ENCODE data around the gene CENPV.
A peak's percentile ranks its signal among the peaks of the same experiment; 100 is the strongest.

The CENPV gene

GRCh38 chr17:16381496-16381820 lies 28.2 kb upstream of the CENPV start:
- peak overlapping the region; percentile 100 for H3K27ac ChIP-seq (ENCODE audit: low read depth, low read length, severe bottlenecking)
- H3K4me3 ChIP-seq (ENCODE audit: extremely low read depth, insufficient read depth, low read length, poor library complexity, severe bottlenecking), result peak overlapping the region; percentile 80
- 6 to 9% methylated on average over 14 of the region's 14 CpGs for WGBS, 2 experiments (ENCODE audit: insufficient coverage in 2 of 2)
- H3K9me3 ChIP-seq (ENCODE audit: control insufficient read depth, low read length), result peaks cover 4% of the 10 kb centered on the region
- H3K36me3 ChIP-seq (ENCODE audit: control insufficient read depth, insufficient read depth, low read length), result peaks cover 23% of the 10 kb centered on the region
- H3K4me1 ChIP-seq (ENCODE audit: control insufficient read depth, insufficient read depth, low read length, poor library complexity, severe bottlenecking), result peaks cover 9% of the 10 kb centered on the region

DNA sequence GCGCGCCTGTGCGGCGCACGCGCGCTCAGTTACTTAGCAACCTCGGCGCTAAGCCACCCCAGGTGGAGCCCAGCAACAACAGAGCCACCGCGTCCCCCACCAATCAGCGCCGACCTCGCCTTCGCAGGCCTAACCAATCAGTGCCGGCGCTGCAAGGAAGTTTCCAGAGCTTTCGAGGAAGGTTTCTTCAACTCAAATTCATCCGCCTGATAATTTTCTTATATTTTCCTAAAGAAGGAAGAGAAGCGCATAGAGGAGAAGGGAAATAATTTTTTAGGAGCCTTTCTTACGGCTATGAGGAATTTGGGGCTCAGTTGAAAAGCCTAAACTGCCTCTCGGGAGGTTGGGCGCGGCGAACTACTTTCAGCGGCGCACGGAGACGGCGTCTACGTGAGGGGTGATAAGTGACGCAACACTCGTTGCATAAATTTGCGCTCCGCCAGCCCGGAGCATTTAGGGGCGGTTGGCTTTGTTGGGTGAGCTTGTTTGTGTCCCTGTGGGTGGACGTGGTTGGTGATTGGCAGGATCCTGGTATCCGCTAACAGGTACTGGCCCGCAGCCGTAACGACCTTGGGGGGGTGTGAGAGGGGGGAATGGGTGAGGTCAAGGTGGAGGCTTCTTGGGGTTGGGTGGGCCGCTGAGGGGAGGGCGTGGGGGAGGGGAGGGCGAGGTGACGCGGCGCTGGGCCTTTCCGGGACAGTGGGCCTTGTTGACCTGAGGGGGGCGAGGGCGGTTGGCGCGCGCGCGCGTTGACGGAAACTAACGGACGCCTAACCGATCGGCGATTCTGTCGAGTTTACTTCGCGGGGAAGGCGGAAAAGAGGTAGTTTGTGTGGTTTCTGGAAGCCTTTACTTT lies 27.6 kb upstream of the CENPV start, which contains the start of gene UBB:
Gene UBB, plus strand, starts transcription at position 452 of the 856 bp plus-strand sequence. CDS start 817 bp downstream, outside the sequence.
- Histone ChIP-seq H3K4me1 (ENCODE audit: control insufficient read depth, insufficient read depth, low read length, poor library complexity, severe bottlenecking) (peaks cover 9% of the 10 kb centered on the region), H3K27ac (ENCODE audit: low read depth, low read length, severe bottlenecking) (peak within 1 kb of the TSS; percentile 100), H3K36me3 (ENCODE audit: control insufficient read depth, insufficient read depth, low read length) (peaks cover 23% of the 10 kb centered on the region), H3K9me3 (ENCODE audit: control insufficient read depth, low read length) (peaks cover 4% of the 10 kb centered on the region), H3K4me3 (ENCODE audit: extremely low read depth, insufficient read depth, low read length, poor library complexity, severe bottlenecking) (peak within 1 kb of the TSS; percentile 80)
- WGBS, 2 experiments (ENCODE audit: insufficient coverage in 2 of 2), result 0 to 1% methylated on average over 48 to 59 of the region's 67 CpGs

- WGBS, 2 experiments (ENCODE audit: insufficient coverage in 2 of 2), result 87 to 94% methylated on average over 6 of the region's 8 CpGs
- Histone ChIP-seq H3K27ac (ENCODE audit: low read depth, low read length, severe bottlenecking) (no peak overlapping the region), H3K36me3 (ENCODE audit: control insufficient read depth, insufficient read depth, low read length) (peaks cover 23% of the 10 kb centered on the region), H3K4me1 (ENCODE audit: control insufficient read depth, insufficient read depth, low read length, poor library complexity, severe bottlenecking) (peaks cover 9% of the 10 kb centered on the region), H3K4me3 (ENCODE audit: extremely low read depth, insufficient read depth, low read length, poor library complexity, severe bottlenecking) (no peak overlapping the region), H3K9me3 (ENCODE audit: control insufficient read depth, low read length) (peaks cover 4% of the 10 kb centered on the region)
Measured at GRCh38 chr17:16379654-16380053, 26.4 kb upstream of the CENPV start.

- 83 to 91% methylated on average over 15 to 16 of the region's 17 CpGs for WGBS, 2 experiments (ENCODE audit: insufficient coverage in 2 of 2)
- Histone ChIP-seq H3K4me1 (ENCODE audit: control insufficient read depth, insufficient read depth, low read length, poor library complexity, severe bottlenecking) (peaks cover 9% of the 10 kb centered on the region), H3K4me3 (ENCODE audit: extremely low read depth, insufficient read depth, low read length, poor library complexity, severe bottlenecking) (no peak overlapping the region), H3K27ac (ENCODE audit: low read depth, low read length, severe bottlenecking) (no peak overlapping the region), H3K9me3 (ENCODE audit: control insufficient read depth, low read length) (peaks cover 4% of the 10 kb centered on the region), H3K36me3 (ENCODE audit: control insufficient read depth, insufficient read depth, low read length) (peaks cover 18% of the 10 kb centered on the region)
Measured at GRCh38 chr17:16378636-16379282, 25.5 kb upstream of the CENPV start.

DNA sequence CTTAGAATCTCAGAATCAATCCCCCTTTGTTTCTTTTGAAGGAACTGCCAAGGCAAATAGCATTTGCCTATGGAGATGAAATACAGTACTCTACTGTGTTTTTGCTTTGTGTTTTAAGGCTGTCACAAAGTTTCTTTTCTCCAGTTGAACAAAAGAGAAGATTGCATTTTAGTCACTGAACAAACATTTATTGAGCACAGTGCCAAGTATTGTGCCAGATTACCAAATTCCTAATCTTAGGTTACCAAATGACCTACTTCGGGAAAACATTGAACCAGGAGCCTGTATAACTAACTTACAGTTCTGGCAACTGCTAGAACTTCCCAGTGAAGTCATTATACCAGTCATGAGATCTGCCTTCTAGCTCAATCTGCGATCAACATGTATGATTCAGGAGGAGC lies 24.7 kb upstream of the CENPV start:
- H3K36me3 ChIP-seq (ENCODE audit: control insufficient read depth, insufficient read depth, low read length), result peaks cover 9% of the 10 kb centered on the region
- WGBS, 2 experiments (ENCODE audit: insufficient coverage in 2 of 2), result 100% methylated on average over 1 of the region's 2 CpGs

DNA sequence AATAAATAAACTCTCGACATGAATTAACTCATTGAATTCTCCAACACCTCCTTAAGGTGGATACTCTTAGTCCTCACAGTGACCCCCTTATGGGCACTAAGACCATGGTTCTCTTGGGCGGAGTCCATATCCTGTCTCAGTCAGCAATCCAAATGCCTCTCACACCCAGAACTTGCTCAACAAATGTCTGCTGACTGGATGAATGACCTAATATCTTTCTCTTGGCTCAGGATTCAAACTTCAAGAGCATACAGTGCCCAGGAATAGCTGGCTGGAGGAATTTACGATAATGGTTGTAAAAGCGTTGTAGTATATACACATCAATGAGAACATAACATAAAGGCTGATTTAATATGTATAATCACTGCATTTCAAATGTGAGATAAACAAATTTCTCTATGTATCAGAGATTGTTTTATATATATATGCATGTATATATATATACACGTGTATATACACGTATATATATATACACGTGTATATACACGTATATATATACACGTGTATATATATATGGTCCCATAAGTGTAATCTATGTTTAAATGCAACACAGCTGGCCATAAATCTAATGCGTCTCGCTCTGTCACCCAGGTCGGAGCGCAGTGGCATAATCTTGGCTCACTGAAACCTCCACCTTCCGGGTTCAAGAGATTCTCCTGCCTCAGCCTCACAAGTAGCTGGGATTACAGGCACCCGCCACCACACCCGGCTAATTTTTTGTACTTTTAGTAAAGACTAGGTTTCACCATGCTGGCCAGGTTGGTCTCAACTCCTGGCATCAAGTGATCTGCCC lies 21.1 kb upstream of the CENPV start:
- no peaks in the 10 kb centered on the region for H3K4me1 ChIP-seq (ENCODE audit: control insufficient read depth, insufficient read depth, low read length, poor library complexity, severe bottlenecking)
- H3K9me3 ChIP-seq (ENCODE audit: control insufficient read depth, low read length), result no peaks in the 10 kb centered on the region
- no peaks in the 10 kb centered on the region for H3K36me3 ChIP-seq (ENCODE audit: control insufficient read depth, insufficient read depth, low read length)
- H3K4me3 ChIP-seq (ENCODE audit: extremely low read depth, insufficient read depth, low read length, poor library complexity, severe bottlenecking), result no peak overlapping the region
- H3K27ac ChIP-seq (ENCODE audit: low read depth, low read length, severe bottlenecking), result no peak overlapping the region
- WGBS, 2 experiments (ENCODE audit: insufficient coverage in 2 of 2), result 94 to 95% methylated on average over 7 to 8 of the region's 16 CpGs

More for the DNA sequence above, 24.7 kb upstream of the CENPV start:
- H3K9me3 ChIP-seq (ENCODE audit: control insufficient read depth, low read length), result peaks cover 4% of the 10 kb centered on the region
- peaks cover 6% of the 10 kb centered on the region for H3K4me1 ChIP-seq (ENCODE audit: control insufficient read depth, insufficient read depth, low read length, poor library complexity, severe bottlenecking)
- H3K27ac ChIP-seq (ENCODE audit: low read depth, low read length, severe bottlenecking), result no peak overlapping the region
- H3K4me3 ChIP-seq (ENCODE audit: extremely low read depth, insufficient read depth, low read length, poor library complexity, severe bottlenecking), result no peak overlapping the region

- Histone ChIP-seq H3K27ac (ENCODE audit: low read depth, low read length, severe bottlenecking) (no peak overlapping the region), H3K4me1 (ENCODE audit: control insufficient read depth, insufficient read depth, low read length, poor library complexity, severe bottlenecking) (no peaks in the 10 kb centered on the region), H3K36me3 (ENCODE audit: control insufficient read depth, insufficient read depth, low read length) (no peaks in the 10 kb centered on the region), H3K4me3 (ENCODE audit: extremely low read depth, insufficient read depth, low read length, poor library complexity, severe bottlenecking) (no peak overlapping the region), H3K9me3 (ENCODE audit: control insufficient read depth, low read length) (no peaks in the 10 kb centered on the region)
- WGBS, 2 experiments (ENCODE audit: insufficient coverage in 2 of 2), result 94 to 96% methylated on average over 3 to 4 of the region's 5 CpGs
Measured at GRCh38 chr17:16371742-16372141, 18.5 kb upstream of the CENPV start.

DNA sequence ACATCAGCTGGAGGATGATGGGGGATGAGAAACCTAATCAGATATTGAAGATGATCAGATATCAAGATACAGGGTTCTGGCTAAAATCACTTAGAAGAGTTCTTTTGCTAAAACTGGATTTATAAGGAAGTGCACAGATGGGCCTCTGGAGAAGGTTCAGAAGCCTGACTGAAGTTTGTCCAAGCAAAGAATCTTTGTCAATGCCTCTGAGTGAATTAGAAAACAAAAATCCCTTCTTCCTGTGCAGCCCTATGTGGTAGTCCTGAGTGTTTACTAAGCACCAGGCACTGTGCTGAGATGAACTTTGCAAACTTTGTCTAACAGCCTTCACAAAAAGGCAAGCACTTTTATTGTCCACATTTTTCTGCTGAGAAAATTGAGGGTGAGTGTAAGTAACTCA lies 11.4 kb upstream of the CENPV start:
- no peaks in the 10 kb centered on the region for H3K4me1 ChIP-seq (ENCODE audit: control insufficient read depth, insufficient read depth, low read length, poor library complexity, severe bottlenecking)
- no peak overlapping the region for H3K27ac ChIP-seq (ENCODE audit: low read depth, low read length, severe bottlenecking)
- no peak overlapping the region for H3K4me3 ChIP-seq (ENCODE audit: extremely low read depth, insufficient read depth, low read length, poor library complexity, severe bottlenecking)
- no peaks in the 10 kb centered on the region for H3K36me3 ChIP-seq (ENCODE audit: control insufficient read depth, insufficient read depth, low read length)
- H3K9me3 ChIP-seq (ENCODE audit: control insufficient read depth, low read length), result no peaks in the 10 kb centered on the region

- Histone ChIP-seq H3K4me1 (ENCODE audit: control insufficient read depth, insufficient read depth, low read length, poor library complexity, severe bottlenecking) (no peaks in the 10 kb centered on the region), H3K9me3 (ENCODE audit: control insufficient read depth, low read length) (no peaks in the 10 kb centered on the region), H3K4me3 (ENCODE audit: extremely low read depth, insufficient read depth, low read length, poor library complexity, severe bottlenecking) (no peak overlapping the region), H3K36me3 (ENCODE audit: control insufficient read depth, insufficient read depth, low read length) (no peaks in the 10 kb centered on the region), H3K27ac (ENCODE audit: low read depth, low read length, severe bottlenecking) (no peak overlapping the region)
- WGBS, 2 experiments (ENCODE audit: insufficient coverage in 2 of 2), result 7 to 22% methylated on average over 4 to 5 of the region's 6 CpGs
Measured at GRCh38 chr17:16363749-16364536, 10.7 kb upstream of the CENPV start.

GRCh38 chr17:16361874-16362273 lies 8.6 kb upstream of the CENPV start:
- H3K9me3 ChIP-seq (ENCODE audit: control insufficient read depth, low read length), result no peaks in the 10 kb centered on the region
- H3K4me3 ChIP-seq (ENCODE audit: extremely low read depth, insufficient read depth, low read length, poor library complexity, severe bottlenecking), result no peak overlapping the region
- WGBS, 2 experiments (ENCODE audit: insufficient coverage in 2 of 2), result 92 to 94% methylated on average over 5 to 8 of the region's 8 CpGs
- H3K36me3 ChIP-seq (ENCODE audit: control insufficient read depth, insufficient read depth, low read length), result no peaks in the 10 kb centered on the region
- H3K27ac ChIP-seq (ENCODE audit: low read depth, low read length, severe bottlenecking), result no peak overlapping the region
- H3K4me1 ChIP-seq (ENCODE audit: control insufficient read depth, insufficient read depth, low read length, poor library complexity, severe bottlenecking), result no peaks in the 10 kb centered on the region

Data from mesodermal cell (in vitro differentiated cells).